H9 (cell line): ENCODE data around the gene OR2L8. TPM values are rescaled to one million over a fixed set of nuclear protein-coding genes. Genes with fewer than 3 reads are reported as not detected.

Experiments used
- DNase-seq: peaks from one replicate; pipeline ENCODE4 v3.0.0-alpha.2; 2017
- H2AFZ ChIP-seq: one replicate; pipeline ENCODE4 v1.6.1; 2013; ENCODE audit warnings: mild to moderate bottlenecking, low read length, control low read depth, moderate library complexity
- H2AK5ac ChIP-seq: 2 replicates; pipeline ENCODE4 v1.6.1; 2013; ENCODE audit warnings: low read length, control low read depth, mixed read lengths; ENCODE audit not compliant: insufficient read length
- H2BK120ac ChIP-seq: one replicate; pipeline ENCODE4 v1.6.1; 2013; ENCODE audit warnings: low read depth, mild to moderate bottlenecking, low read length, control low read depth, inconsistent platforms; ENCODE audit not compliant: poor library complexity, severe bottlenecking
- H2BK12ac ChIP-seq: 2 replicates; pipeline ENCODE4 v1.6.1; 2013; ENCODE audit warnings: low read length, control low read depth, mixed read lengths, low read depth; ENCODE audit not compliant: insufficient read length
- H2BK15ac ChIP-seq: 2 replicates; pipeline ENCODE4 v1.6.1; 2013; ENCODE audit warnings: low read depth, low read length, control low read depth
- H2BK20ac ChIP-seq: one replicate; pipeline ENCODE4 v1.6.1; 2013; ENCODE audit warnings: low read depth, mild to moderate bottlenecking, low read length, control low read depth, inconsistent platforms; ENCODE audit not compliant: poor library complexity, severe bottlenecking
- H2BK5ac ChIP-seq: 2 replicates; pipeline ENCODE4 v1.6.1; 2013; ENCODE audit warnings: low read length, control low read depth, mixed read lengths; ENCODE audit not compliant: insufficient read length
- H3K14ac ChIP-seq: 2 replicates; pipeline ENCODE4 v1.6.1; 2013; ENCODE audit warnings: low read length, control low read depth; ENCODE audit not compliant: insufficient read depth
- H3K18ac ChIP-seq: 2 replicates; pipeline ENCODE4 v1.6.1; 2013; ENCODE audit warnings: low read depth, mild to moderate bottlenecking, mixed read lengths, low read length, control low read depth; ENCODE audit not compliant: insufficient read length
- H3K23ac ChIP-seq: 2 replicates; pipeline ENCODE4 v1.6.1; 2013; ENCODE audit warnings: low read length, control low read depth, mixed read lengths, low read depth; ENCODE audit not compliant: insufficient read length
- H3K23me2 ChIP-seq: 2 replicates; pipeline ENCODE4 v1.6.1; 2013; ENCODE audit warnings: low read depth, mild to moderate bottlenecking, mixed read lengths, low read length, control low read depth; ENCODE audit not compliant: insufficient read length, poor library complexity, severe bottlenecking
- H3K27ac ChIP-seq: 2 replicates; pipeline ENCODE4 v1.5.1; 2013; ENCODE audit warnings: low read length, control low read depth, mixed read lengths, low read depth; ENCODE audit not compliant: insufficient read length
- H3K27me3 ChIP-seq: 2 replicates; pipeline ENCODE4 v1.6.1; 2013; ENCODE audit warnings: low read length, control low read depth, inconsistent platforms; ENCODE audit not compliant: insufficient read depth
- H3K4ac ChIP-seq: 2 replicates; pipeline ENCODE4 v1.6.1; 2013; ENCODE audit warnings: low read depth, mild to moderate bottlenecking, control low read depth, inconsistent platforms, low read length, moderate library complexity
- H3K4me1 ChIP-seq: 2 replicates; pipeline ENCODE4 v1.6.1; 2013; ENCODE audit warnings: low read length, control low read depth, inconsistent platforms; ENCODE audit not compliant: insufficient read depth
- H3K4me2 ChIP-seq: 2 replicates; pipeline ENCODE4 v1.6.1; 2013; ENCODE audit warnings: low read length, control low read depth, mixed read lengths; ENCODE audit not compliant: insufficient read length, insufficient read depth
- H3K56ac ChIP-seq: 2 replicates; pipeline ENCODE4 v1.6.1; 2013; ENCODE audit warnings: low read depth, mild to moderate bottlenecking, mixed read lengths, low read length, control low read depth; ENCODE audit not compliant: insufficient read length
- H3K79me1 ChIP-seq: 2 replicates; pipeline ENCODE4 v1.6.1; 2013; ENCODE audit warnings: low read depth, mild to moderate bottlenecking, moderate library complexity, low read length, control low read depth, inconsistent platforms; ENCODE audit not compliant: insufficient read depth, poor library complexity, severe bottlenecking
- H3K79me2 ChIP-seq: 2 replicates; pipeline ENCODE4 v1.6.1; 2013; ENCODE audit warnings: low read length, control low read depth, inconsistent platforms; ENCODE audit not compliant: insufficient read depth
- H3K9ac ChIP-seq: 2 replicates; pipeline ENCODE4 v1.6.1; 2013; ENCODE audit warnings: low read length, control low read depth, mixed read lengths; ENCODE audit not compliant: insufficient read length; ENCODE audit errors: extremely low read depth
- H3K9me3 ChIP-seq: one replicate; pipeline ENCODE4 v1.6.1; 2013; ENCODE audit warnings: low read depth, low read length, inconsistent platforms; ENCODE audit not compliant: control insufficient read depth
- H3T11ph ChIP-seq: one replicate; pipeline ENCODE4 v1.6.1; 2013; ENCODE audit warnings: mild to moderate bottlenecking, low read length, control low read depth, inconsistent platforms
- H4K20me1 ChIP-seq: one replicate; pipeline ENCODE4 v1.6.1; 2013; ENCODE audit not compliant: control insufficient read depth, insufficient read length, insufficient read depth
- H4K5ac ChIP-seq: 2 replicates; pipeline ENCODE4 v1.6.1; 2013; ENCODE audit warnings: low read depth, mild to moderate bottlenecking, mixed read lengths, low read length, control low read depth; ENCODE audit not compliant: insufficient read length
- H4K8ac ChIP-seq: replicated peaks from 2 replicates; pipeline ENCODE4 v1.6.1; 2013; ENCODE audit warnings: low read length, control low read depth, mixed read lengths, low read depth; ENCODE audit not compliant: insufficient read length
- H4K91ac ChIP-seq: 2 replicates; pipeline ENCODE4 v1.6.1; 2013; ENCODE audit warnings: low read depth, mild to moderate bottlenecking, moderate library complexity, mixed read lengths, low read length, control low read depth; ENCODE audit not compliant: insufficient read length
- H3K27ac Mint-ChIP-seq, 3 experiments: 2 replicates in 2 of 3; 3 replicates in 1 of 3; pipeline ENCODE4 v1.8.0; 2020 to 2021; ENCODE audit warnings: mixed read lengths in 3 of 3, mild to moderate bottlenecking in 1 of 3, moderate library complexity in 1 of 3
- H3K27me3 Mint-ChIP-seq: 2 replicates; pipeline ENCODE4 v1.8.0; 2021; ENCODE audit warnings: low read depth, mild to moderate bottlenecking, moderate library complexity, mixed read lengths
- H3K36me3 Mint-ChIP-seq, 3 experiments: 2 replicates in 2 of 3; 3 replicates in 1 of 3; pipeline ENCODE4 v1.8.0; 2020 to 2021; ENCODE audit warnings: low read depth in 3 of 3, mixed read lengths in 3 of 3; ENCODE audit not compliant: insufficient read depth in 1 of 3
- H3K4me1 Mint-ChIP-seq, 2 experiments: 2 replicates each; pipeline ENCODE4 v1.8.0; 2020; ENCODE audit warnings: mixed read lengths in 2 of 2
- H3K4me3 Mint-ChIP-seq, 2 experiments: 2 replicates in 1 of 2; 3 replicates in 1 of 2; pipeline ENCODE4 v1.8.0; 2020 to 2021; ENCODE audit warnings: mild to moderate bottlenecking in 2 of 2, mixed read lengths in 2 of 2, moderate library complexity in 1 of 2
- H3K9me3 Mint-ChIP-seq, 2 experiments: 2 replicates in 1 of 2; 3 replicates in 1 of 2; pipeline ENCODE4 v1.8.0; 2020; ENCODE audit warnings: mild to moderate bottlenecking in 2 of 2, mixed read lengths in 2 of 2, moderate library complexity in 1 of 2
- CTCF ChIP-seq: fragments of 200-600 bp; sonication (generic); conservative IDR thresholded peaks from 3 replicates; pipeline ENCODE4 v1.8.0; 2021; ENCODE audit warnings: antibody characterized with exemption, mild to moderate bottlenecking
- WGBS: extraction: QIAGEN DNeasy Blood & Tissue Kit; methylation state at CpG from one replicate; pipeline ENCODE4 v1.1.7; 2013; ENCODE audit warnings: missing lambda C conversion rate, low lambda C conversion rate, mixed read lengths; ENCODE audit not compliant: insufficient read length; ENCODE audit errors: extremely low coverage; 5-methylcytosine and 5-hydroxymethylcytosine counted together
- total RNA-seq: library from RNA; stranded (reverse); gene quantifications from 2 replicates; pipeline ENCODE4 v1.2.1, GENCODE V29; 2021

OR2L8 gene
- total RNA-seq, 1 experiment from 2014 or later = 0.24 TPM

DNA sequence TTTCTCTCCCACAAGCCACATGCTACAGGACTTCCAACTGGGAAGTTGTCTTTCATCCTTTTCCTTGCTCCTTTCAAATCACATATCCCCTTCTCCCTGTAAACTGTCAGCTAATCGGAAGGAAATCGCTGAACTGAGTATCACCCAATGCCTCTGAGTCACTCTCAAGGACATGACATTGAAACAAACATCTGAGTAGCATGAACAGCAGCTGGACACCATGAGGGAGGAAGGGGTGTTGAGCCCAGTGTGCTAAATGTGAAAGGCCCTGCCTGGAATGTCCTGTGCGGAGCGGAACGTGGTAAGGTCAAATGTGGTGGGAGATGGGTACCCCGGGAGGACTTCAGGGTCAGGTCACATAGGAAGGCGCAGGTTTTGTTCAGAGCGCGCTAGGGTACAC is 23.8 kb upstream of the OR2L8 start, which contains the start of gene OR2AJ1:
OR2AJ1 (plus strand) TSS at position 22 of the 400 bp plus-strand sequence. CDS start 8,880 bp downstream, outside the sequence.
- DNase-seq = no peak
- H3K79me2 ChIP-seq = no peaks in the 10 kb centered on the region
- H2BK20ac ChIP-seq = no peak within 1 kb of the TSS
- no peak within 1 kb of the TSS for H2BK15ac ChIP-seq
- H3K23me2 ChIP-seq = no peaks in the 10 kb centered on the region
- H3K4me3 Mint-ChIP-seq = no peak within 1 kb of the TSS
- peaks cover 55 to 63% of the 10 kb centered on the region in 2 experiments for H3K9me3 Mint-ChIP-seq
- H2BK120ac ChIP-seq = no peak within 1 kb of the TSS
- H3K14ac ChIP-seq = no peak within 1 kb of the TSS
- H3K23ac ChIP-seq = no peak within 1 kb of the TSS
- no peaks in the 10 kb centered on the region for H4K20me1 ChIP-seq
- H3K27ac Mint-ChIP-seq = no peak within 1 kb of the TSS; a peak in 1 of 7 replicates
- H2BK5ac ChIP-seq = no peak within 1 kb of the TSS
- H4K5ac ChIP-seq = no peak within 1 kb of the TSS
- no CpG with 5 or more reads among the region's 9 CpGs for WGBS
- no peak within 1 kb of the TSS for H2AK5ac ChIP-seq
- no peak within 1 kb of the TSS for H4K91ac ChIP-seq
- peaks cover 9% of the 10 kb centered on the region for H3K9me3 ChIP-seq
- H3K79me1 ChIP-seq = no peaks in the 10 kb centered on the region
- TF ChIP-seq CTCF = no peak
- no peaks in the 10 kb centered on the region for H3K4me1 Mint-ChIP-seq
- no peak within 1 kb of the TSS for H3K4ac ChIP-seq
- no peak within 1 kb of the TSS for H3K4me2 ChIP-seq
- H3K9ac ChIP-seq = no peak within 1 kb of the TSS
- no peaks in the 10 kb centered on the region; a peak in 2 of 7 replicates for H3K36me3 Mint-ChIP-seq
- no peak within 1 kb of the TSS for H3K18ac ChIP-seq
- H3K27me3 Mint-ChIP-seq = no peaks in the 10 kb centered on the region; the same call in 1 of the 2 replicates
- no peak within 1 kb of the TSS for H4K8ac ChIP-seq
- H2BK12ac ChIP-seq = no peak within 1 kb of the TSS
- no peak within 1 kb of the TSS for H3T11ph ChIP-seq
- no peaks in the 10 kb centered on the region for H3K27me3 ChIP-seq
- H3K56ac ChIP-seq = no peak within 1 kb of the TSS
- no peak within 1 kb of the TSS for H2AFZ ChIP-seq
- no peaks in the 10 kb centered on the region for H3K4me1 ChIP-seq
- no peak within 1 kb of the TSS for H3K27ac ChIP-seq
